Upper lobe of right lung (tissue), 1 donor: Measurements from ENCODE around the gene GRK3. TPM values are rescaled to one million over a fixed set of nuclear protein-coding genes. Genes with fewer than 3 reads are reported as not detected.
A peak's percentile ranks its signal among the peaks of the same experiment; 100 is the strongest.

Experiments used
- ATAC-seq: fragments of 200-7000 bp; cut with Tn5 transposase; one replicate; pipeline ENCODE4 v1.9.1; 2020; ENCODE audit warnings: mild to moderate bottlenecking, moderate library complexity
- DNase-seq: peaks from one replicate; pipeline ENCODE4 v3.0.0-alpha.2; 2020
- H3K27ac ChIP-seq: fragments of 200-600 bp; one replicate; pipeline ENCODE4 v1.8.0; 2022
- H3K27me3 ChIP-seq: fragments of 200-600 bp; one replicate; pipeline ENCODE4 v1.8.0; 2022; ENCODE audit warnings: mild to moderate bottlenecking
- H3K36me3 ChIP-seq: fragments of 200-600 bp; one replicate; pipeline ENCODE4 v1.8.0; 2022
- H3K4me1 ChIP-seq: fragments of 200-600 bp; one replicate; pipeline ENCODE4 v1.8.0; 2022
- H3K4me3 ChIP-seq: fragments of 200-600 bp; one replicate; pipeline ENCODE4 v1.8.0; 2022; ENCODE audit warnings: mild to moderate bottlenecking
- H3K9me3 ChIP-seq: fragments of 200-600 bp; one replicate; pipeline ENCODE4 v1.8.0; 2022
- intact Hi-C: fragments of 100-400 bp; cut with DNase I; formaldehyde crosslinking; loops from one replicate; pipeline ENCODE4 v1.11.0; 2022
- total RNA-seq: library from RNA; stranded (reverse); fragmentation: NEBNext Ultra II Directional; extraction: Animal tissue kit (Norgen Biotek cat#: 25700); gene quantifications from one replicate; pipeline ENCODE4 v1.2.1, GENCODE V29; 2021
- TF ChIP-seq, protein P1 (sequence below): fragments of 200-600 bp; IDR thresholded peaks from one replicate; pipeline ENCODE4 v1.8.0; 2022; ENCODE audit warnings: antibody characterized with exemption
- donor health status: DM: no; HTN: yes; CAD: no; lungs with severe emphysema.

The GRK3 gene
- total RNA-seq, 1 donor from 2014 or later = 26.0 TPM

DNA sequence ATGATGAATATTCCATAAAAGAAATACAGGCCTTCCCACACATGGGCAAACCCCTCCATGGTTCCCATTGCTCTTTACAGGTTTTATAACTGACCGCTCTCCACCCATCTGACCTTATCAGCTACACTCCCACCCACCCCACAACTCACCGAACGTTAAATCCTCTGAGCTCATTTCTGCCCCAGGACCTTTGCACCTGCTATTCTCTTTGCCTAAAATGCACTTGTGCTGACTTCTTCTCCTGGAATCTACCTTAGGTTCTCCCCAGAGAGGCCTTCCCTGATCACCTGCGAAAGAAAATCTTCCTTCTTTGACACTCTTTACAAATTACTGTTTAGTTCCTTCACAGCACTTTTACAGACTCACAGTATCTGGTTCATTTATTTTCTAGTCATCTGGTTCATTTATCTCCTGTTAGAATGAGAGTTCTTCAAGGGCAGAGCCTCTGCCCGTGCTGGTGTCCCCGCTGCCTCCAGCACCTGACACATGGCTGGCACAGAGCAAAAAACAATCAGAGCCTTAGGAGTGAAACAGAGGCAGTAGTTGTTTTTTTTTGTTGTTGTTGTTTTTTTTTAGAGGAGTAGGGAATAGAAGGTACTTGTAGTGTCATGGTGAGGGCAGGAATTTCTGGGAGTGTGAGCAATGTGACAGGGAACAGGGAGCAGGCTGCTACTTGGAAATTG is 21.6 kb upstream of the GRK3 start:
- TF ChIP-seq, protein P1, sequence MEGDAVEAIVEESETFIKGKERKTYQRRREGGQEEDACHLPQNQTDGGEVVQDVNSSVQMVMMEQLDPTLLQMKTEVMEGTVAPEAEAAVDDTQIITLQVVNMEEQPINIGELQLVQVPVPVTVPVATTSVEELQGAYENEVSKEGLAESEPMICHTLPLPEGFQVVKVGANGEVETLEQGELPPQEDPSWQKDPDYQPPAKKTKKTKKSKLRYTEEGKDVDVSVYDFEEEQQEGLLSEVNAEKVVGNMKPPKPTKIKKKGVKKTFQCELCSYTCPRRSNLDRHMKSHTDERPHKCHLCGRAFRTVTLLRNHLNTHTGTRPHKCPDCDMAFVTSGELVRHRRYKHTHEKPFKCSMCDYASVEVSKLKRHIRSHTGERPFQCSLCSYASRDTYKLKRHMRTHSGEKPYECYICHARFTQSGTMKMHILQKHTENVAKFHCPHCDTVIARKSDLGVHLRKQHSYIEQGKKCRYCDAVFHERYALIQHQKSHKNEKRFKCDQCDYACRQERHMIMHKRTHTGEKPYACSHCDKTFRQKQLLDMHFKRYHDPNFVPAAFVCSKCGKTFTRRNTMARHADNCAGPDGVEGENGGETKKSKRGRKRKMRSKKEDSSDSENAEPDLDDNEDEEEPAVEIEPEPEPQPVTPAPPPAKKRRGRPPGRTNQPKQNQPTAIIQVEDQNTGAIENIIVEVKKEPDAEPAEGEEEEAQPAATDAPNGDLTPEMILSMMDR = no peak
- no peak for DNase-seq
- no peak for ATAC-seq
- Histone ChIP-seq H3K4me3 (no peak overlapping the region), H3K27ac (no peak overlapping the region), H3K4me1 (peaks cover 4% of the 10 kb centered on the region), H3K36me3 (no peaks in the 10 kb centered on the region), H3K27me3 (no peaks in the 10 kb centered on the region), H3K9me3 (no peaks in the 10 kb centered on the region)
- intact Hi-C loops = no loop called here

DNA sequence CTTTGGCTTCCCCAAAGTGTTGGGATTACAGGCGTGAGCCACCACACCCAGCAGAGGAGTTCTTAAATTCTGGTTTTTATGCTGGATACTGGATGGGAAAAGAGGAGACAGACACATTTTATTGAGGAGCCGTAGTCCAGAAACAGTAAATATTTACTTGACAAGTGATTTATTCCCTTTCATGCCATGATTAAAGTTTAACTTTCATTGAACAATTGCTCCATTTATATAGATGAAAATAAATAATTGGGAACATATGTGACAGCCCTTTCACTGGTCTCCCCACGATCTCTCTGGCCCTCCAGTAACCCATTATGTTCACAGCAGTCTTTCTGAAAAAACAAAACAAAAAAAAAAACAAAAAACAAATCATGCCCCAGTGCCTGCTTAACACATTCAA is 19.3 kb upstream of the GRK3 start:
- H3K4me3 ChIP-seq = no peak overlapping the region
- DNase-seq (no peak), ATAC-seq (no peak)
- no peaks in the 10 kb centered on the region for H3K36me3 ChIP-seq
- TF ChIP-seq, protein P1 = no peak
- intact Hi-C loops = no loop called here
- H3K4me1 ChIP-seq = peaks cover 4% of the 10 kb centered on the region
- H3K9me3 ChIP-seq = no peaks in the 10 kb centered on the region
- H3K27me3 ChIP-seq = no peaks in the 10 kb centered on the region
- H3K27ac ChIP-seq = no peak overlapping the region

DNA sequence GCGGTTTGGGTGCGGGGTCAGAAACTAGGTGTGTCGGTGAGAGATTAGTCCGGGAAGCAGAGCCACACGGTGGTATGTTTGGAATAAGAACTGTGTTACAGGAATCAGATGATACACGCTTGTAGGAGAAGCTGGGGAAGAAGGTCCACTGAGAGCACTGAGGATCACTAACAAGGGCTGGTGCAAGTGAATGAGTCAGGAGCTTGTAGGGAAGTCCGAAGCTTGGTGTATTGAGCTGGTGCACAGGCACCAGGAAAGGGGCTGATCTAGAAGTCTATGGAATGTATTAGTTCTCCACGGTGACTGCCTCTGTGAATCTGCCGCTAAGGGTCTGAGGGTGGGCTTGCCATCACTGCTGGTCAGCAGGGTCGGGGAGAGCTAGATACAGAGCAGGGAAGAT is 18.8 kb upstream of the GRK3 start:
- Histone ChIP-seq H3K4me3 (no peak overlapping the region), H3K4me1 (peaks cover 4% of the 10 kb centered on the region), H3K27me3 (no peaks in the 10 kb centered on the region), H3K36me3 (no peaks in the 10 kb centered on the region), H3K27ac (no peak overlapping the region), H3K9me3 (no peaks in the 10 kb centered on the region)
- intact Hi-C loops = no loop called here
- no peak for DNase-seq
- peak; percentile 57 for ATAC-seq
- TF ChIP-seq, protein P1 = no peak

DNA sequence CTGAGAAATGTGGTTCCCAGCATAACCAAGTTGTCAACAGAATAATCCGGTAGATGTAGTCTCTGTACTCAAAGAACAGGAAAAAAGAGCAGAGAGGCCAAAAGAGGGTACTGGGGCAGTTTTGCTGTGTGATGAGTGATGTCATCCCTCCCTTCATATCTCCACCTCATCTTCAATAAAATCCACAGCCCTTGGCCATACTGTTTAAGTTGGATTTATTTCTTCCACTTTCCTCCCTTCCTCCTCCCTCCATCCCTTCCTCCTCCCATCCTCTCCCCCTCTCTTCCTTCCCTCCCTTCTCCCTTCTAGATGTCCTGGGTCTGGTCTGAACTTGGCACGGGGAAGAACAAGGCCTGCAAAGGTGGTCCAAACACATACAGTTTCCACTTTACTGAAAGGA is 18.2 kb upstream of the GRK3 start:
- TF ChIP-seq, protein P1 = no peak
- DNase-seq (no peak), ATAC-seq (no peak)
- Histone ChIP-seq H3K9me3 (no peaks in the 10 kb centered on the region), H3K4me1 (peaks cover 4% of the 10 kb centered on the region), H3K27ac (no peak overlapping the region), H3K4me3 (no peak overlapping the region), H3K36me3 (no peaks in the 10 kb centered on the region), H3K27me3 (no peaks in the 10 kb centered on the region)
- intact Hi-C loops = no loop called here

DNA sequence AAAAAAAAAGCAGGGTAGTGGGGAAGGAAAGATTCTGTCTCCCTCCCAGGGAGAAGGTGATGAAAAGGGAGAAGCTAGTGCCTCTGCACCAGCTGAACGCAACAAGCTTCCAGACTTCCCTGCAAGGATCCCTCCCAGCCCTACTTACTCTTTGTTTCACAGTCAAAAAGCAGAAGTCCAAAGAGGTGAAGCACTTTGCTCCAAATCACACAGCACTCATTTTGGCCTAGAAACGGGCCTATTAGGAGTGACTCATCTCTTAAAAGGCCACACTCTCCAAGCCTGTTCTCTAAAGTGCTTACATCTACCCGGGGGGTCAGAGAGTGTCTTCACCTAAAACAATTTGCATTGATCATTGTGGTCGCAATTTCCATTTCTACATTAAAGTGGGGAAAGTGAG is 17.7 kb upstream of the GRK3 start:
- intact Hi-C loops = no loop called here
- ATAC-seq = peak; percentile 89
- TF ChIP-seq, protein P1 = no peak

More for the DNA sequence above, 17.7 kb upstream of the GRK3 start:
- no peaks in the 10 kb centered on the region for H3K9me3 ChIP-seq
- no peak overlapping the region for H3K27ac ChIP-seq
- no peaks in the 10 kb centered on the region for H3K27me3 ChIP-seq
- no peak overlapping the region for H3K4me3 ChIP-seq
- H3K36me3 ChIP-seq = no peaks in the 10 kb centered on the region
- H3K4me1 ChIP-seq = peaks cover 4% of the 10 kb centered on the region
- DNase-seq = no peak
